Hematopoietic multipotent progenitor cell treated with erythropoietin and hydrocortisone succinate and interleukin-3 and kit ligand, for 17 days (in vitro differentiated cells): ENCODE measurements around the gene CXXC5.

ENCODE experiments used
- DNase-seq: peaks from one replicate; pipeline ENCODE4 v3.0.0-alpha.2; 2015; ENCODE audit warnings: low spot score

Gene CXXC5

DNA sequence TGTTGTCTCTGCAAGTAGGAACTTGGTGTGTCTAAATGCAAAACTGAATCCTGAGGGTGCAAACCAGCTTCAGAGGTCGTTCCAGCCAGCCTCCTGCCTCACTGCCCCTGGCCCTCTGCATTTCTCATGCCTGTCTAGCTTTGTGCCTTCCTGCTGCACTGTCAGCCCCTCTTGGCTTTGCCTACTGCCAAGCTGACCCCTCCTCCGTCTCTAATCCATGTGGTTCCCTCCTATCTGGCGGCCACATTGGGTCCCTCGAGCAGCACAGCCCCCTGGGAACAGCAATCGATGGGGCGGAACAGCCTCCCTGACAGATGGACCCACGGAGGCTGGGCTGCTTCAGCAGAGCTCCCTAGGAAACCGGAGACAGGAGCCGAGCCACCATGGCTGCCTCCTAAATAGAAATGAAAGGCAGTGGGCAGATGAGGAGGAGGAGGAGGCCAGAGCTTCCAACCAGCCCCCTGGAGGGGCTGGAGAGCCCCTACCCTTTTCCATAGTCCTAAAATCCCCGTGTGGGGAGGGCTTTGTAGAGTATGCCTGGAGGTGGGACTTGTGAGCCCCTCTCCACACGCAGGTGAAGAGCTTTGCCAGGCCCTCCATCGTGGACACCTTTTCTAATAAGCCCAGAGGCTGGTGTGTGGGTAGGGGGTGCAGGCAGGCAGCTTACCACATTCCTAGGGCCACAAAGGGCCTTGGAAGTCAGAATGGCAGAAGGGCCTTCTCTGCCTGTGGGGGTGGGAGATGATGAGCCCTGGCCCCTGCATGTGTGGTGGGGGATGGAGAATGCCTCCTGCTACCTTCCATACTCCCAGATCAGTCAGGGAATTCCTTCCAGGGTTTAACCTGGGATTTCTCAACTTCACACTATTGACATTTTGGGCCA, 9.2 kb upstream of the CXXC5 start:
- DNase-seq = no peak

DNA sequence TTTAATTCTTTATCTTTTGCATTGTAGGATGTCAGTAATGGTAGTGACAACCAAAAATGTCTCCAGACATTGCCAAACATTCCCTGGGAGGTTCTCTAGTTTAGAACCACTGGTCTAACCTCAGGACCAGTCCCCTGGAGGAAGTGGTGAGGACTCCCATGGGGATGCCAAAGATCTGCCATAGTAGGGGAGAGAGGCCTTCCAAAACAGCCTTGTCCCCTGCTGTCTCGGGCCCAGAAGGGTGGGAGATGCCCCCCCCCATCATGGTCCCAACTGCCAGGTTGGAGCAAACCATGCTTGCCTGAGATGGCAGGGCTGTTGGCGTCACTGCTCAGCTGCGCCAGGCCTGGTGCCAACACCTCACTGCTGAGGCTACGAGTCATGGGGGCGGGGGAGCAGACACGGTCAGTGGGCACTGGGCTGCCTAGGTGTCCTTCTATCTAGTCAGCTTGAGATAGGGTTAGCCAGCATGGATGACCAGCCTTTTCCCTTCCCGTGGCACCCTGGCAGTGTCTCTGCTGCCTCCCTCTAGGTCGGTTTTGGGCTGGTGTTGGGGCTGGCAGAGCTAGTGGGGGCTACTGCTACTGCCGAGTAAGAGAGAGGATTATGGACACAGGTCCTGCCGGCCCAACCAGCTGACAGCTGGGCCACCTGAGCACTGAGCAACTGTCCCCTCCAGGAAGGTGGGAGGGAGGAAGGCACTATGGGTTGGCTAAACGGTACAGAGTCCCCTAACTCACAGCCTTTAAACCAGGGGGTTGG, 8.3 kb upstream of the CXXC5 start:
- no peak for DNase-seq

DNA sequence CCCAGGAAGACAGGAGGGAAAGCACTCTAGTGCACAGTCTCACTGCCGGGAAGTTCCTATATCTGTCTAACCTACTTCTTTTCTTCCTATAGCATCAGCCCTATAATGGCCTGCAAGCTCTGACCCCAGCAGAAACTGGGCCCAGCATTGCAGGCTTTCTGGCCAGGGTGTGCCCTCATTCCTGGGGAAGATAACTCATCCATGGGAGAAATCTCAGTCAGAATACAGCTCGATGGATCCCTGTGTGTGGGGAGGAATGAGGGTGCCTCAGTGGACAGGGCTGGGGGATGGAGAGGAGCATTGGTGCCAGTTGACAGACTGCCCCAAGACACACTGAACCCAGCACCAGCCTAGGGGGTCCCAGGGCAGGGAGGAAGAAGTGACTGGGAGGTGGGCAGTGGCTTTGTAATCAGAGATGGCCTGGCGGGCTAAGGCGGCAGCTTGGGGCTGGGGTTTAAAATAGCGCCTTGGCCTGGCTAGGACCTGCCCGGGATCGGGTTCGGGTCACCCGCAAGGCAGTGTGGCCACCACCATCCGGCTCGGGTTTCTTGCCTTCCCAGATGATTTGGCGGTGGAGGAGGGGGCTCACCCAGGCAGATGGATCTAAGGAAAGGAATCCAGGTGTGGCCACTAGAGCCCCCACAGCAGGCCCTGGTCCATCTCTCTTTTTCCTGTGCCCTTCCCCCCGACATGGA, 7.6 kb upstream of the CXXC5 start:
- DNase-seq = no peak

DNA sequence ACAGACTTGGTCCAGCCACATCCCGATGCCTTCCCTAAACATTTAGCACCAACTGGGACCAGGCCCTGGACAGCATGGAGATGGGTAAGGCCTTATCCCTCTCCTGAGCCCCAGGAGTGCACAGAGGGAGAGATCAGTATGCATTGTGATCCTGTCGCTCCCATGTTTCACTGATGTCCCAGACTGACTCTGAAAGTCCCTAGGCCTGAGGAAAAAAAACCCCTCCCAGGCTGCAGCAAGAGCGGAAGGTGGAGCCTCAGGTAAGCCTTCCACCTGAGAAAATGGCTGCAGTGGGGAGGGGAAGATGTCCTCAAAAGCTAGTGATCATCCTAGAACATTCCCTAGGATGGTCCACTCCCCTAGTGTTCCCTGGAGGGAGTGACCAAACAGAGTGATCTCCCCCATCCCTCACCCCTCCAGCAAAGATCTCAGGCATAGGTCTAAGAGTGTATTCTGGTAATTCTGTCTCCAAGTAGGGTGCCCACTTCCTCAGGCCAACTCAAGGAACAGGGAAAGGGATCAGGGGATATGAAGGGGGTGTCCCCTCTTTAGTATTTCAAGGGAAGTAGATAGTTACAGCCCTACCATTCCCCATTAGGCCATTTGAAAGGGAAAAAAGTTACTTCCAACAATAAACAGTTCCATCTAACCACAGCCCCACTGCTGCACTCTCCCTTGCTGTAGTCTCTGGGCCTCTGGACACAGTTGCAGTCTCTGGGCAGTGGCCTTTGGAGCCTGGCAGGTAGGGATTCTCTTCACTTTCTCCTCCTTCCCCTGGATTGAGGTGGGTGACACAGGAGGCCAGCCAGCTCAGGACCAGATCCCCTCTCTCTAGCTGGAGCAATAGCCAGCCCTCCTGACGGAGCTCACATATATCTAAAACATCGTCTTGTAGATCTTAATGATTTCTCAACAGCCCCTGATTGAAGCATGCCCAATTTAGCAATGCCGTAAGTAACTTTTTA, 6.8 kb upstream of the CXXC5 start:
- DNase-seq = no peak

DNA sequence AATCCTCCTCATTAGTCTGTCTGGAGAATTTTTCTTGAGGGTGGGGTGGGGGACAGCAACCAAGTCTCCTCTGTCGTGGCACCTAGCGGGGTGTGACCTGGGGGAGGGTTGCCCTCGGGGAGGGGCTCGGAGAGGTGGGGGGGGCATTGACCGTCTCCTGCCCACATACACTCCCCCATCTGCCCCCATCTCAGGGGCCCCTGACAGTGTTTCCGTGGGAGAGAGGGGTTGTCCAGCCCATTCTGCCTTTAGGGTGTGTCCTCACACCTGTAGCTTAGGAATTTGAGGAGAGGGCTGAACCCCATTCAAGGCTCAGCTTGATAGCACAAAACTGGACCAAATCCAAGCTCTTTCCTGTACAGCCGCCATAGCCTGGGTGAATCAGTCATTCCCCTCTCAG, 5.9 kb upstream of the CXXC5 start:
- no peak for DNase-seq

DNA sequence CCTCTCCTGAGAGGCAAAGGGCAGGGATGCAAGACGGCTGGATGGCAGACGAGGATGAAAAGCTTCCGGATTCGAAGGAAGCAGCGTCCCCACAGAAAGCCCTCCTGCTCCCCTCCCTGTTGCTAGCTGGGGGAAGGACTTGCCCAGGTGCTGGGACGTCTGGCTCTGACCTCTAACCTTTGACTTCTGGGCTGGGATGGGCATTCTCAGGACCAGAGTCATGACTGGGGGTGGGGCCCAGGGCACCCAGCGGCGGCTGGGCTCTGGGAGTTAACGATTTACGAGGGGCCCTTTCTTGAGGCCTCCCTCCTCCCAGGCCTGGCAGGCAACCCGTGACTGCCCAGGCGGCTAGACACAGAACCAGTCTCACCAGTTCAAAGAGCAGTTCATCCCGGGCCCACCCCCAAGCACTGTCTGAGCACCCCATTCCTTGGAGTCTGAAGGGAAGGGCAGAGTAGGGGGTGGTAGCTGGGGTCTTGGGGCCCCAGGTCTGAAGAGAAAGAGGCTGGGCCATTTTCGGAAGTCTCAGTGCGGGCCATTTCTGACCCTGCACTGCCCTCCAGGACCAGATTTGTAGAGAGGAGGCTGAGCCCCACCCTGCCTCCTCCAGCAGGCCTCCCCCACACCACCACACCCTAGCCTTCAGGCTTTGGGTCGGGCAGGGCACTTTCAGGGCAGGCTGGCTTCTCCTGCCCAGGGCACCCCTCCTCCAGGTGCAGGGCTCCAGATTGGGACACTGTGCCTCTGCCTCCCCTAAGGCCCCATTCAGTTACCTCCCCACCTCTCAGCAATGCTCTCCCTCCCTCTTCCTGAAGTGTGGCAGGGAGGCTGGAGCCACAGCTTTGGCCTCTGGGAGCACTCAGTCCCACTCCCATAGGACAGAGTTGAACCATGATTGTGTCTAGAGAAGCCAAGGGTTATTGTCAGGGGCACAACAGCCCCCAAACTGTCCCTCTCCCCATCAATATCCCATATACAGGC, 5.0 kb upstream of the CXXC5 start:
- no peak for DNase-seq

DNA sequence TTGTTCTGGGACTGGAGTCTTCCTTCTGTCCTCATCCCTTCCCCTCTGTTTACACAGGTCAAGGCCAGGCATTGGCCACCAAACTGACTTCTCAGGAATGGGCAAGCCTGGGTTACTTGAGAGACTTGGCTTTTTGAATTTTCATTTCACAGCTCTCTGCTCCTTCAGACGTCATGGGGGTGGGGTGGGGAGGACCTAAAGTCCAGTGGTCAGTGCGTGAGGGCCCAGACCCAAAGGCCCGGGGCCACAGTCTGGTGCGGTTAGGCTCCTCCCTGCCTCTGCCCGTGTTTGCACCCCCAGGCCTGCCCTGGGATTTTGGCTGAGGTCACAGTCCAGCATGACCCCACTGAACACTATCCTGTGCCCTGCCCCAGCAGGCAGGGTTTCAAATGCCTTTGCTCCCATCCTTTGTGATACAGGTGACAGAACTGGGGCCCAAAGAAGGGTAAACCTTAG, 4.1 kb upstream of the CXXC5 start:
- no peak for DNase-seq

DNA sequence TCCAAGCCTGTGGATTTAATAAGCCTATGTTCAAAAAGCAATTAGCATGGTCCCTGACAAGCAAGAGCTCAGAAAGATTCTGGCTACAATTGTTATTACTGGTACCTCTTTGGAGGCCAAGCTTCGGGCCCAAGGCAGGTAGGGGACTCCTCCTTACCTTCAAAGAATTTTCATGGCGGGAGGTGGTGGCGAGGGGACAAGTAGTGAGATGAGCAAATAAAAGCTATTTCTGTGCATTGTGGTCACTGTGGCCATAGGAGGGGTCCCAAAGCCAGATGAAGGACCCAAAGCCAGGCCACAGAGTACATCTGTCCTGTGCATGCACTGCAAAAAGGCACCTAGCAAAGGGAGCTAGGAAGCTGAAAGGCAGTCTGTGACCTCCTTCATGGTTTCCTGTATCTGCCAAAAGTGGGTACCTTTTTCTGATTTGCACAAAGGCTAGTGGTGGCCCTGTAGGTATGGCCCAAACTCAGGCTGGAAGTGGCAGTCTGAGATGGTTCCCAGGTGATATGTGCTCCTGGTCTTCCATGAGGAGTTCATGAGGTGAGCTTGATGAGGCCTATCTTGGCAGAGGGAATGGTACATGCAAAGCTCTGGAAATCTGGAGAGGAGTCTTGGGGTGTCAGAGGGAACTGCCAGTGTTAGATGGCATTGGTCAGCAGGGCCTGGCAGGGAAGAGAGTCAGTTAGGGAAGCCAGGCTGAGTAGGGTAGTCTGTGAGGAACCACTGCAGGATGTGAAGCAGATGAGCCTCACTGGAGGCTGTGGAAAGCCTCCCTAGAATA, 3.3 kb upstream of the CXXC5 start:
- DNase-seq = no peak

DNA sequence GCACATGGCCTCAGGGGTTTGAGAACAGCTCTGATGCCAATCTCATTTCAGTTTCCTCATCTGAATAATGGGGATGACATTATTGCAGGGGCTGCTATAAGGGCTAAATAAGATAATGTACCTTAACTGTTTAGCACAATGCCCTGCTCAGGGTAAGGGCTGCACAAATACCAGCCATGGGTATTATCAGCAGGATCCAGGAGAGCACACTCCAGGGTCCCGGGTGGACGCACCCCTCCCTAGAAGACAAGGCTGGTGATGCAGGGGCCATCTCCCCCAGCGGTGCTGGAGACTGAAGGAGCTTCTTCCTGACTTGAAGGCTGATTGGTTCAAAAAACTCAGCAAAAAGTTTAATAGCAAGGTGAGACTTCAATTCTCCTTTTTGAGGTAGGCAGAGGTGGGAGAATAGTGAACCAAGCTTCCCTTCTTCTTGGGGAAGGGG, 2.7 kb upstream of the CXXC5 start:
- no peak for DNase-seq

DNA sequence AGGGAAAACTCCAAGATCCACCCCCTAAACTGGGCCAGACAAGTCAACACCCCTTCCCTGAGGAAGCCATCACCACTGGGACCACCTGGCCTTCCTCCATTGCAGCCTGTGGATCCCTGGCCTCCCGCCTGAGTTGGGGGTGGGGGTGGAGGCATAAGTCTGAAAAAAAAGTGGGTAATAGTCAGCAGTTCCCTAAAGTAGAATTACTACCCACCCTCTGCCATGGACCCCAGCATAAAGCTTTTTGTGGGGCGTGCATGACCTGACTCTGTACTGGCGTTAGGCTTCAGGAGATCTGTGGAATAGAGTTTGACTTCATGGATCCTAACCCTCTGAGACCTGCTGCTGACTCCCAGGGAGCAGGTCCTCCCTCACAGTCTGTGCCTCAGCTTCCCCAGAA, 2.0 kb upstream of the CXXC5 start:
- DNase-seq = no peak

DNA sequence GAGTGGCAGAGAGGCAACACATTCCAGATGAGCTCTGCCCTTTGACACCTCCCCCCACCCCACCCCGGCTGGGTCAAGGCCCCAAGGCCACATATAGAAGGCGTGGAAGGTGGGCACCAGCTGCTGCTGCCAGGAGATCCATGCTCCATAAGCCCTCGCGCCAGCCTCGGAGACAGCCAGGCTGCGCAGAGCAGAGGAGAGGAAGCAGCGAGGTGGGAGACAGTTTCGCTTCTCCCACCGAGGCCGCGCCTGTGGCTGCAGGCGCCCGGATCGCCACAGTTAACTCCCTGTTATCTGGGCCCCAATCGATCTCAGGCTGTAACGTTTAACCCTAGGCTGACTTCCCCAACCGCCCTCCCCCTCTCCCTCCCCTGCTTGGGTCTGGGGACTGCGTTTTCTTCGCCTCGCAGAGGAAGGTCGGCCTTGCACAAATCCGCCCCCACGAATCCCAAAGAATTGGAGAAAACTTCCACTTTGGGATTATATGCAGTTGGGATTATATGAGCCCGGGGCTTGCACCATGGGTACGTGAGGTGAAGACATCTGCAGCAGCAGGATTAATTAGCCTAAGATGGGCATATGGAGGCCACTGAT, 1.1 kb upstream of the CXXC5 start:
- no peak for DNase-seq

DNA sequence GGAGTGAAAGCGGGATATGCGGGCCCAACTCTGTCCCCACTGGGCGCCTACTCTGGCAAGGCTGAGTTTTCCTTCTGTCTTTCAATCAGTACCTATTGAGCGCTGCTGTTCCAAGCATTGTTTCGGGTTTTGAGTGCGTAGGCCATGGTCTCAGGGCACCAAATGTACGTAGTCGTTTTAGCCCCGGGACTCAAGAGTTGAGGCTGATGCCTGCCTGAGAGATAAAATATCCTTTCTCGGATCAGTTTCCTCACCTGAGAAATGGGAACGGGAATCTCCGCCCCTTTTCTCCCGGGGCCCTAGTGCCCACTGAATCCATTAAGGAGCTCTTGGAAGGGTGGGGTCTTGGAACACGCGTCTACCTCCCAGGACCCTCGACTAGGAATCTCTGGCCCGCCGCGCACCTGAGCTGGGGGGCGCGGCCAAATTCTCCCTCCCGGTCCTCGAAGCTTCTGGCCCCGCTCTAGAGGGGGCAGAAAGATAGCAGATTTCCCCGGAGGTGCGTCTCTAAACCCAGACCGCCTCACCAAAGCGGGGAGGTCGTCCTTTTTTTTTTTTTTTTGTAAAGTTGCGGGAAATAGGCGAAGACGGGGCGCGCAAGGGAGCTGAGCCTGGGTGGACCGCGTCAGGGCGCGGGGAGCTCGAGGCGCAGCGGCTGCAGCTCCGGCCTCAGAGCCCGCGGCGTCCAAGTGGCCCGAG, 494 bp upstream of the CXXC5 start:
- DNase-seq = no peak

DNA sequence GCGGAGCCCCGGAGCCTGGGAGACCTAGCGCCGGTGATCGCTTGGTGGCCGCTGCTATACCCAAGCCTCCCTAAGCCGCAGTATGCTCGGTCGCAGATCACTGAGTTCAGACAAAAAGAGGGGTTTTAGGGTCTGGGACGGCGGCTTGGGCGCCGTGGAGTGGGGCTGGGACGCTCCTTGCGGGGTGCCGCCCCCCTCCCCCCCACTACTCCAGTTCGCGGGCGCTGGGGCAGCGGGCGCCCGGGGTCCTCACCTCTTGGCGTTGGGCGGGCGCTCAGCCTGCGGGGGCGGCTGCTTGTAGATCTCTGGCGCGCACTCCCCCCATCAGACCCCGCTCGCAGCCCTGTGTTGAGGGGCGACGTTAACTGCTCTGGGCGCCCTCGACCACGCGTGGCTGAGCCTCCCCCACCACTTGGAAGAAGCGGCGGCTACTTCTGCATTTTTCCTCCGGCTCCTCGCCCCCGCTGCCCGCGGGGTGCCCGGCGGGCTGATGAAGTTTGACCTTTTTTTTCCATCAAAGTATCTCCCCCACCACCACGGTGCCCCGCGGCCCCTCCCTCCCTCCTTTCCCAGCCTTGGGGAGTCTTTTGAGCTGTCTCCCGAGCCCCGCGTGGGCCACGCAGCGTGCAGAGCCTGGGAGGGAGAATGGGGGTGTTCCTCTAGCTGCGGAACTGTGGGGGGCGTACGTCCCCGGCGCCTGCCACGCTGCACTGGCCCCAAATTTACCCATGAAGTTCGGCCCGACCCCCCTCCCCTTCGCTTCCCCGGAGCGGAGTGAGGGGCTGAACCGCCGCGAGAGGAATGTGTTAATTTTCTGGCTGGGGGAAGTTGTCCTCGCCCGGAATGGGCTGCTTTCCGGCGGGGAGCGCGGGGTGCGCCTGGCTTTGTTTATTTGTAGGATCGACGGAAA, 1.2 kb downstream of the CXXC5 start:
- no peak for DNase-seq

DNA sequence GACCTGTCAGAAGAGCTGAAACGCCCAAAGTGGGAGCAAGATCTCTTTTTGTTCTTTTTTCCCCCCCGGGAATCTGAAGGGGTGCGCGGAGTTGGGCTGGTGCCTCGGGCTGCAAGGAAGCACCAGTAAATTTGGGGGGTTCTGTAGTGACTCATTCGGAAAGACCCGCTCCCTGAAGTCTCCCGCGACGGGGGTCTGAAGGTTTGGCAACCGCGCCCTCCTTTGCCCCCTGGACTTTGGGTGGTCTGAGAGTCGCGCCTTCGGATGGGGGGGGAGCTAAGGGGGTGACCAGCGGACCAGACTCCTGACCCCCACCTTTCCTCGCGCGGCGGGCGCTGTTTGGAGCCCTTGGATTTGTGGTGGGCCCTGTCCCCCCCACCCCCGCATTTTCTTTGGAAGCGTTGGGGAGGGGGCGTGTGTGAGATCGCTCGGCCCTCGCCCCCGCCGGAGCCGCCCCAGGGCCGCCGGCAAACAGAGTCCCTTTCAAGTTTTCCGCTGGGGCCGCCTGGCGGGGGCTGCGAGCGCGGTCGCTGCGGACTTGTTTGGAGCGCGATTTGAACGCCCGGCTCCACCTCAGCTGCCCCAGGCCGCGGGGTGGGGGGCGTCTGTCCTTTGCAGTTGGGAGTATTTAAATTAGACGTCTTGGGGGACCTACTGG, 2.0 kb downstream of the CXXC5 start:
- DNase-seq = no peak

DNA sequence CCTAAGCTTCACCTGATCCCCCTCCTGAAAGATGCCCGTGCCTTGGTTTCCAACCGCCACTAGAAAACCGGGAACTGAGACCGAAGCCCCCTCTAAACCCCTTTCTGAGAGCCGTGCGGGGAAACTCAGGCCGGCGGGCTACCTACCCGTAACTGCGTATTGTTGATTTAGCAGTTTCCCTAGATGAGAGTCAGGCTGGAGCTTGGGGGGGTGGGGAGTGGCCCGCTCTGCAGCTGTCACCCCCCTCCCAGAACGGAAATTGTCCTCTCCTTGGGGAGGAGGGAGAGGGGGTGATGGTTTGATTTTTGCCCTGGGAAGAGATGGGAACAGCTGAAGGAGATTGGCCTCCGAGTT, 2.5 kb downstream of the CXXC5 start:
- no peak for DNase-seq

DNA sequence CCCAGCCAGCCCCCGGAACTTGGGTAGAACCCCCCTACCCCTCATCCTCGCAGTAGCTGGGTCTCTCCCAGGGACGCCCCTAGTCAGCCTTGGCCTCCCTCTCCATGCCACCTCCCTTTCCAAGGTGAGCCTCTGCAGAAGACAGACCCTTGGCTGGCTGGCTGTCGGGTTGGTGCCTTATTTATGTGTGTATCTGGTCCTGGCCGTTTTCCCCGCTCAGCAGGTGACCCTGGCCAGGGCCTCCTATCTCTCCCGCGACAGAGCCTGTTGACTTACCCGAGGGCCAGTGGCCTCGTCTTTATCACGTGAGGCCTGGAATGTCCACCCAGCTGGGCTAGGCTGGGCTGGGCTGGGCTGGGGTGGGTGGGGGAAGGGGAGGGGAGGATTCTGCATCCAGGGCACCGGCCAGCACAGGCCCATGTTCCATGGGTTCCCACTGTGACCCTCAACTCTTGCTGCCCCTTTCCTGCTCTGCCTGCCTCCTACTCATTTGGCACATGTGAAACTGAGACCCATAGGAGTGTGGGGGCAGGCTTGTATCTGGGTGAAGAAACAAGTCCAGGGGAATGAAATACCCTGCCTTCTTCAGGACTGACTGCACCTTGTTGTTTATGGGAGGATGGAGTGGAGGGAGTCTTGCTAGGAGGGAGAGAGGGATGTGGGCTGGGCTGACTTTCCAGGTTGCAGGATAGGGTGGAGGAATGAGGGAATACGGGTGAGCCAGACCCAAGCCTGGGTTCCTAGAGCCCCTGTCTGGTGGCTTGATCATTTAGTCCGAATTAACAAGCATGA, 3.1 kb downstream of the CXXC5 start:
- DNase-seq = no peak
